ENCODE results near the gene NFIC. TPM values are rescaled to one million over a fixed set of nuclear protein-coding genes. Genes with fewer than 3 reads are reported as not detected.

Gene NFIC
- total RNA-seq, 1 donor = 42.7 TPM

- TF ChIP-seq CTCF (IDR thresholded peaks at IDR 0.05; ENCODE audit: insufficient read depth, low read depth, low read length) = no peak
- H3K4me3 ChIP-seq (ENCODE audit: low read depth, low read length) = no peak overlapping the region
- no peak for DNase-seq (ENCODE audit: low read depth)
These were observed 107.6 kb downstream of the NFIC start for GRCh38 chr19:3474010-3474409.

- no peak for TF ChIP-seq CTCF (IDR thresholded peaks at IDR 0.05; ENCODE audit: insufficient read depth, low read depth, low read length)
These were observed 108.2 kb downstream of the NFIC start for GRCh38 chr19:3474614-3475013.

GRCh38 chr19:3475449-3475848, 109.1 kb downstream of the NFIC start:
- no peak for TF ChIP-seq CTCF (IDR thresholded peaks at IDR 0.05; ENCODE audit: insufficient read depth, low read depth, low read length)
- no peak for DNase-seq (ENCODE audit: low read depth)
- no peak overlapping the region for H3K4me3 ChIP-seq (ENCODE audit: low read depth, low read length)

More at GRCh38 chr19:3474614-3475013, 108.2 kb downstream of the NFIC start:
- no peak overlapping the region for H3K4me3 ChIP-seq (ENCODE audit: low read depth, low read length)
- DNase-seq (ENCODE audit: low read depth) = no peak

- no peak for TF ChIP-seq CTCF (IDR thresholded peaks at IDR 0.05; ENCODE audit: insufficient read depth, low read depth, low read length)
- no peak for DNase-seq (ENCODE audit: low read depth)
These were observed 110.4 kb downstream of the NFIC start for GRCh38 chr19:3476830-3477229.

GRCh38 chr19:3477506-3477905, 111.1 kb downstream of the NFIC start:
- H3K4me3 ChIP-seq (ENCODE audit: low read depth, low read length) = no peak overlapping the region
- no peak for TF ChIP-seq CTCF (IDR thresholded peaks at IDR 0.05; ENCODE audit: insufficient read depth, low read depth, low read length)
- no peak for DNase-seq (ENCODE audit: low read depth)

More at GRCh38 chr19:3476830-3477229, 110.4 kb downstream of the NFIC start:
- H3K4me3 ChIP-seq (ENCODE audit: low read depth, low read length) = no peak overlapping the region

- DNase-seq (ENCODE audit: low read depth) = no peak
- no peak for TF ChIP-seq CTCF (IDR thresholded peaks at IDR 0.05; ENCODE audit: insufficient read depth, low read depth, low read length)
- H3K4me3 ChIP-seq (ENCODE audit: low read depth, low read length) = no peak overlapping the region
These were observed 111.6 kb downstream of the NFIC start for GRCh38 chr19:3477951-3478350.

Measured in fibroblast of villous mesenchyme (primary cell).